ENCODE results near the gene CD40LG.

CD40LG gene

DNA sequence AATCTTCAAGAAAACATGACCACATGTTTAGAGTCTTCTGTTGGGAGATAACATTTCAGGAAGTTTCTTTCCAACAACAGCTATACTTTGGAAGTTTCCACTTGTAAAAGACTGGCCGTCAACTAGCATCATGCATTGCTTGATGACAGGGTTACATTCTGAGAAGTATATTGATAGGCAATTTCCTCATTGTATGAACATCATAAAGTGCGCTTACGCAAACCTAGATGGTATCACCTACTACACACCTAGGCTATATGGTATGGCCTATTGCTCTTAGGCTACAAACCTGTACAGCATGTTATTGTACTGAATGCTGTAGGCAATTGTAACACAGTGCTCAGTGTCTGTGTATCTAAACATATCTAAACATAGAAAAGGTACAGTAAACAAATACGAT is 25.4 kb upstream of the CD40LG start:
- H3K4me1 ChIP-seq = no peaks in the 10 kb centered on the region
- H3K36me3 ChIP-seq (ENCODE audit: control insufficient read depth, insufficient read depth, low read length) = no peaks in the 10 kb centered on the region

DNA sequence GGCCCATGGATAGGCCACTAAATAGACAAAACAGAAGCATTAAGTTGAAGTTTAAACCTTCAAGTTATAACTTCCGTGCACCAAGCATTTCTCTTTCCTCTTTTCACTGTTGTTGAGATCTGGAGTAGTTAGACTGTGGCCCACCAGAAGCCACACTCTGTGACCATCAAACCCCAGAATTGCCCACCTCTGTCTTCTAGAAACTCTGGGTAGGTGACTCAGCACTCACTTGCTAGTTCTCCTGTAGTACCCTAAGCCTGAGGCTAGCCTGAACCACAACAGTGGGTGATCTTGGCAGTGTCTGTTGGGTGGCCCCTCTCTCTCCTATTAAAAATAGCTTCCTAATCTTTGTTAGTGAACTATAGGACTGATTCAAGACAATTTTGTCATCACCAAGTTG is 24.6 kb upstream of the CD40LG start:
- no peaks in the 10 kb centered on the region for H3K4me1 ChIP-seq
- H3K36me3 ChIP-seq (ENCODE audit: control insufficient read depth, insufficient read depth, low read length) = no peaks in the 10 kb centered on the region
- no peak overlapping the region for H3K4me3 ChIP-seq (ENCODE audit: low read depth, low read length)
- H3K27me3 ChIP-seq (ENCODE audit: control insufficient read depth, insufficient read depth, low read length) = no peaks in the 10 kb centered on the region
- no peak overlapping the region for H2AFZ ChIP-seq
- TF ChIP-seq, protein P1, sequence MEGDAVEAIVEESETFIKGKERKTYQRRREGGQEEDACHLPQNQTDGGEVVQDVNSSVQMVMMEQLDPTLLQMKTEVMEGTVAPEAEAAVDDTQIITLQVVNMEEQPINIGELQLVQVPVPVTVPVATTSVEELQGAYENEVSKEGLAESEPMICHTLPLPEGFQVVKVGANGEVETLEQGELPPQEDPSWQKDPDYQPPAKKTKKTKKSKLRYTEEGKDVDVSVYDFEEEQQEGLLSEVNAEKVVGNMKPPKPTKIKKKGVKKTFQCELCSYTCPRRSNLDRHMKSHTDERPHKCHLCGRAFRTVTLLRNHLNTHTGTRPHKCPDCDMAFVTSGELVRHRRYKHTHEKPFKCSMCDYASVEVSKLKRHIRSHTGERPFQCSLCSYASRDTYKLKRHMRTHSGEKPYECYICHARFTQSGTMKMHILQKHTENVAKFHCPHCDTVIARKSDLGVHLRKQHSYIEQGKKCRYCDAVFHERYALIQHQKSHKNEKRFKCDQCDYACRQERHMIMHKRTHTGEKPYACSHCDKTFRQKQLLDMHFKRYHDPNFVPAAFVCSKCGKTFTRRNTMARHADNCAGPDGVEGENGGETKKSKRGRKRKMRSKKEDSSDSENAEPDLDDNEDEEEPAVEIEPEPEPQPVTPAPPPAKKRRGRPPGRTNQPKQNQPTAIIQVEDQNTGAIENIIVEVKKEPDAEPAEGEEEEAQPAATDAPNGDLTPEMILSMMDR (IDR thresholded peaks at IDR 0.05) = no peak
- no peak overlapping the region for H3K4me2 ChIP-seq (ENCODE audit: low read length)
- no peaks in the 10 kb centered on the region for H3K79me2 ChIP-seq
- no peak overlapping the region for H3K27ac ChIP-seq
- no peak overlapping the region for H3K9ac ChIP-seq
- no peaks in the 10 kb centered on the region for H3K9me3 ChIP-seq (ENCODE audit: control insufficient read depth, low read length)

More for the DNA sequence above, 25.4 kb upstream of the CD40LG start:
- no peaks in the 10 kb centered on the region for H3K27me3 ChIP-seq (ENCODE audit: control insufficient read depth, insufficient read depth, low read length)
- H3K9ac ChIP-seq = no peak overlapping the region
- no peaks in the 10 kb centered on the region for H3K9me3 ChIP-seq (ENCODE audit: control insufficient read depth, low read length)
- H3K79me2 ChIP-seq = no peaks in the 10 kb centered on the region
- H3K27ac ChIP-seq = no peak overlapping the region
- no peak overlapping the region for H3K4me2 ChIP-seq (ENCODE audit: low read length)
- H2AFZ ChIP-seq = no peak overlapping the region
- H3K4me3 ChIP-seq (ENCODE audit: low read depth, low read length) = no peak overlapping the region
- TF ChIP-seq, protein P1 (IDR thresholded peaks at IDR 0.05) = no peak

DNA sequence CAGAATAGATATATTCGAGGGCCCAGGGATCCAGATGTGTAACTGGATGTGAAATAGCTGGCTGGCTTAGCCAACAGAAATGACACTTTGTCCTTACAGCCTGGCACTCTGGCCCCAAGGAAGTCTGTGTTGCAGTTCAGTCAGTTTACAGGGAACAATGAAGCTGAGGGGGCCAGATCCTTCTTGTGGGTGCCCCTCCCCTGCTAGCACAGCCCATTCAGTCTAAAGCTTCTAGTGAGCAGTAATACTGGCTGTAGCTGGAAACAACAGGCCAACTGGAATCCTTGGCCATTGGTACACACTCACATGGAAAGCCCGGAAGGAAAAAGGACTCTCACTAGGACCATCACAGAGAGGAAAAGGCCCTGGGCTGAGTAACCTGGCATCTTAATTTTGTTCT is 22.7 kb upstream of the CD40LG start:
- Histone ChIP-seq H3K27ac (no peak overlapping the region), H3K36me3 (ENCODE audit: control insufficient read depth, insufficient read depth, low read length) (no peaks in the 10 kb centered on the region), H2AFZ (no peak overlapping the region), H3K4me3 (ENCODE audit: low read depth, low read length) (no peak overlapping the region), H3K27me3 (ENCODE audit: control insufficient read depth, insufficient read depth, low read length) (no peaks in the 10 kb centered on the region), H3K4me1 (no peaks in the 10 kb centered on the region), H3K79me2 (no peaks in the 10 kb centered on the region), H3K9ac (no peak overlapping the region), H3K4me2 (ENCODE audit: low read length) (no peak overlapping the region), H3K9me3 (ENCODE audit: control insufficient read depth, low read length) (no peaks in the 10 kb centered on the region)
- TF ChIP-seq, protein P1 (IDR thresholded peaks at IDR 0.05) = no peak

DNA sequence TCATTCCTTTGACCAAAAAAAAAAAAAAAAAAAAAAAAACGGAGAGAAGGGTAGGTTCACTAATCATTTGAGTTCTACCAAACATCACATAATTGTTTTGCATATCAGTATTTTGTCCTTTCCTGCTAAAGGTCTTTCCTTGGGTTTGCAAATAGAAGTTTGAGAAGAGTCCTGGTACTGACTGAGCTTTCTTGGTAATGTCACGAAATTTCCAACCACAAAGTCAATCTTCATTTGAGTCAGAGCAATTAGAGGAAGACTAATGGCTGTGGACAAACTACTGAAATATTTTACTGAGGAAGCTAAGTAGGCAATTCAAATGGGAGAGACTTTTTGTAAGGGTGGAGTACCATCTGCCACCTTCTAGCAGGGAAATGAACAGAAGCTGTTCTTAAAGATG is 21.7 kb upstream of the CD40LG start:
- Histone ChIP-seq H3K27me3 (ENCODE audit: control insufficient read depth, insufficient read depth, low read length) (no peaks in the 10 kb centered on the region), H3K9me3 (ENCODE audit: control insufficient read depth, low read length) (no peaks in the 10 kb centered on the region), H3K79me2 (no peaks in the 10 kb centered on the region), H3K27ac (no peak overlapping the region), H2AFZ (no peak overlapping the region), H3K4me1 (no peaks in the 10 kb centered on the region), H3K36me3 (ENCODE audit: control insufficient read depth, insufficient read depth, low read length) (no peaks in the 10 kb centered on the region), H3K9ac (no peak overlapping the region), H3K4me3 (ENCODE audit: low read depth, low read length) (no peak overlapping the region), H3K4me2 (ENCODE audit: low read length) (no peak overlapping the region)
- TF ChIP-seq, protein P1 (IDR thresholded peaks at IDR 0.05) = no peak

DNA sequence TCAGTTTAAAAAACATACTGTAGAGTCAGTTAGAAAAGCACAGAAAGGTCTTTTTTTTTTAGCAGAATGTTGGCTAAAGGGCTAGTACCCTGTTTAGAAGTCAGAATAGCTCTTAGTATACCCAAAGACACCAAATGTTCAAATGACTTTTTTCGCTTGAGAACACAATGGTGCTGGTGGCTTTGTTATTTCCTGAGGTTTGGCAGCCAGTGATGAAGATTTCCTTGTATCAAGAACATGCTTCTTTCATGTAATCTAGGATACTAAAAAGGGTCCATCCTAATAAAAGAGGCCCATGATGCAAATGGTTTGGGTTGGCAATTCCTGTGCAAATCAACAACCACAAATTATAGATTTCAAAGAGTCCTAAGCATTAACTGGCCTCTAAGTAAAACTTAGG is 21.1 kb upstream of the CD40LG start:
- Histone ChIP-seq H3K4me2 (ENCODE audit: low read length) (no peak overlapping the region), H3K27me3 (ENCODE audit: control insufficient read depth, insufficient read depth, low read length) (no peaks in the 10 kb centered on the region), H3K4me3 (ENCODE audit: low read depth, low read length) (no peak overlapping the region), H3K36me3 (ENCODE audit: control insufficient read depth, insufficient read depth, low read length) (no peaks in the 10 kb centered on the region), H2AFZ (no peak overlapping the region), H3K9me3 (ENCODE audit: control insufficient read depth, low read length) (no peaks in the 10 kb centered on the region), H3K4me1 (no peaks in the 10 kb centered on the region), H3K79me2 (no peaks in the 10 kb centered on the region), H3K9ac (no peak overlapping the region), H3K27ac (no peak overlapping the region)
- TF ChIP-seq, protein P1 (IDR thresholded peaks at IDR 0.05) = no peak
